OCI-LY3 (cell line): ENCODE results near the gene UTP14C.

Source experiments
- EZH2phosphoT487 ChIP-seq: fragments of 200-600 bp; shearing (Covaris generic); IDR thresholded peaks from 2 replicates; pipeline ENCODE4 v1.6.1; 2018; ENCODE audit warnings: antibody characterized with exemption, mixed run types, low read depth
- TF ChIP-seq, protein P1 (sequence below): fragments of 200-600, 300-600 bp; sonication (generic); IDR thresholded peaks from 2 replicates; pipeline ENCODE4 v1.5.1; 2014; ENCODE audit warnings: antibody characterized with exemption, low read length, low read depth

- TF ChIP-seq, protein P1, sequence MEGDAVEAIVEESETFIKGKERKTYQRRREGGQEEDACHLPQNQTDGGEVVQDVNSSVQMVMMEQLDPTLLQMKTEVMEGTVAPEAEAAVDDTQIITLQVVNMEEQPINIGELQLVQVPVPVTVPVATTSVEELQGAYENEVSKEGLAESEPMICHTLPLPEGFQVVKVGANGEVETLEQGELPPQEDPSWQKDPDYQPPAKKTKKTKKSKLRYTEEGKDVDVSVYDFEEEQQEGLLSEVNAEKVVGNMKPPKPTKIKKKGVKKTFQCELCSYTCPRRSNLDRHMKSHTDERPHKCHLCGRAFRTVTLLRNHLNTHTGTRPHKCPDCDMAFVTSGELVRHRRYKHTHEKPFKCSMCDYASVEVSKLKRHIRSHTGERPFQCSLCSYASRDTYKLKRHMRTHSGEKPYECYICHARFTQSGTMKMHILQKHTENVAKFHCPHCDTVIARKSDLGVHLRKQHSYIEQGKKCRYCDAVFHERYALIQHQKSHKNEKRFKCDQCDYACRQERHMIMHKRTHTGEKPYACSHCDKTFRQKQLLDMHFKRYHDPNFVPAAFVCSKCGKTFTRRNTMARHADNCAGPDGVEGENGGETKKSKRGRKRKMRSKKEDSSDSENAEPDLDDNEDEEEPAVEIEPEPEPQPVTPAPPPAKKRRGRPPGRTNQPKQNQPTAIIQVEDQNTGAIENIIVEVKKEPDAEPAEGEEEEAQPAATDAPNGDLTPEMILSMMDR: no peak
- TF ChIP-seq EZH2phosphoT487: no peak
Observed at GRCh38 chr13:52029569-52029968, 5.1 kb downstream of the UTP14C start.
